H1 (cell line): ENCODE data around the gene SKIDA1.

Experiments used
- CTCF ChIP-seq, 3 experiments: IDR thresholded peaks; 1 replicate in 2 of 3; 2 replicates in 1 of 3; pipeline versions ENCODE4 v1.5.1 to v1.6.1; 2011; ENCODE audit warnings: low read length in 3 of 3, mild to moderate bottlenecking in 3 of 3, inconsistent platforms in 2 of 3, low read depth in 1 of 3, moderate library complexity in 1 of 3; ENCODE audit not compliant: insufficient read depth in 1 of 3; ENCODE audit errors: control extremely low read depth in 1 of 3
- MAFK ChIP-seq: IDR thresholded peaks from 2 replicates; pipeline ENCODE4 v1.6.1; 2012; ENCODE audit warnings: low read depth, mild to moderate bottlenecking, improper control_type of control experiment, low read length
- NRF1 ChIP-seq: IDR thresholded peaks from 2 replicates; pipeline ENCODE4 v1.6.1; 2011; ENCODE audit warnings: mild to moderate bottlenecking, low read depth, low read length, improper control_type of control experiment
- SAP30 ChIP-seq: fragments of 300-600 bp; sonication (generic); IDR thresholded peaks from 2 replicates; pipeline ENCODE4 v1.7.1; 2012; ENCODE audit warnings: low read length, moderate library complexity, mild to moderate bottlenecking, inconsistent platforms; ENCODE audit not compliant: insufficient read depth, insufficient replicate concordance
- TAF1 ChIP-seq: IDR thresholded peaks from 2 replicates; pipeline ENCODE4 v1.6.1; 2011; ENCODE audit warnings: mild to moderate bottlenecking, low read depth, low read length

- TF ChIP-seq MAFK (no peak), CTCF (IDR thresholded peaks at IDR 0.05; ENCODE audit: control extremely low read depth in 1 of 3, insufficient read depth in 1 of 3, low read depth in 1 of 3, low read length in 3 of 3) (no peak), TAF1 (no peak), NRF1 (no peak), SAP30 (no peak)
These were observed 11.2 kb downstream of the SKIDA1 start for GRCh38 chr10:21514129-21514817.
